Sigmoid colon (tissue), 4 donors: ENCODE data around the gene MYO3A.

Experiments used
- POLR2A ChIP-seq, 2 donors: fragments of 450-650 bp; IDR thresholded peaks; one replicate each; pipeline ENCODE4 v1.6.1; 2016; ENCODE audit warnings: antibody characterized with exemption in 2 of 2, mild to moderate bottlenecking in 2 of 2, moderate library complexity in 2 of 2
- POLR2AphosphoS5 ChIP-seq, 4 donors: sonication (generic); formaldehyde crosslinking; IDR thresholded peaks; one replicate each; pipeline ENCODE4 v1.6.1; 2017; ENCODE audit warnings: antibody characterized with exemption in 4 of 4
- TF ChIP-seq, protein P1 (sequence below), 4 experiments: fragments of 450-650 bp in 3 of 4; fragments of 200-600 bp in 1 of 4; IDR thresholded peaks; one replicate each; pipeline ENCODE4 v1.5.1; 2016 to 2019; ENCODE audit warnings: antibody characterized with exemption in 4 of 4, mild to moderate bottlenecking in 3 of 4, moderate library complexity in 2 of 4

DNA sequence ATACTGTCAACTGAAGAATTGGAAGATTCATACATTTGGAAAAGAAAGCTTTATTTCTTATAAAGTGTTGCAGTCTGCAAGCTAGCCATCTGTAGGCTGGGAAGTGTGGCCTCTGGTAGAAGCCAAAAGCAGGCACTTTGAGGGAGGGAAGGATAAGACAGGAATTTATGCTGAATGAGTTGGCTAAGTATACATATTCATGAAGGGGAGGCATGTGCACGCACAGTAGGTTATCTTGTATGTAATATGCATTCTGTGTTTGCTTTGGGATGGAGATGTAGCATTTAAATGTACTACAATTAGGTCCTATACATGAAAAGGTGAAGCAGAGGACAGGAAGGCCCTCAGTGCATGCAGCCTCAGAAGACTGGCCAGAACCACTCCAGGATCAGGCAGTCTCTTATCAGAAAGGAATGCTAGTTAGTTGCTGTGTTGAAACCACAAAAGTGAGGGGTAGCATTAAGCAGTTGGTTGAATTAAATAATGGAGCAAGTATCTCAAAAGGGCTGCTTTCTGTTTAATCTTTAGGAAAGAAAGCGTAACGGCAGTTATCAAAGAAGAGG is 40.9 kb downstream of the MYO3A start:
- TF ChIP-seq, protein P1, sequence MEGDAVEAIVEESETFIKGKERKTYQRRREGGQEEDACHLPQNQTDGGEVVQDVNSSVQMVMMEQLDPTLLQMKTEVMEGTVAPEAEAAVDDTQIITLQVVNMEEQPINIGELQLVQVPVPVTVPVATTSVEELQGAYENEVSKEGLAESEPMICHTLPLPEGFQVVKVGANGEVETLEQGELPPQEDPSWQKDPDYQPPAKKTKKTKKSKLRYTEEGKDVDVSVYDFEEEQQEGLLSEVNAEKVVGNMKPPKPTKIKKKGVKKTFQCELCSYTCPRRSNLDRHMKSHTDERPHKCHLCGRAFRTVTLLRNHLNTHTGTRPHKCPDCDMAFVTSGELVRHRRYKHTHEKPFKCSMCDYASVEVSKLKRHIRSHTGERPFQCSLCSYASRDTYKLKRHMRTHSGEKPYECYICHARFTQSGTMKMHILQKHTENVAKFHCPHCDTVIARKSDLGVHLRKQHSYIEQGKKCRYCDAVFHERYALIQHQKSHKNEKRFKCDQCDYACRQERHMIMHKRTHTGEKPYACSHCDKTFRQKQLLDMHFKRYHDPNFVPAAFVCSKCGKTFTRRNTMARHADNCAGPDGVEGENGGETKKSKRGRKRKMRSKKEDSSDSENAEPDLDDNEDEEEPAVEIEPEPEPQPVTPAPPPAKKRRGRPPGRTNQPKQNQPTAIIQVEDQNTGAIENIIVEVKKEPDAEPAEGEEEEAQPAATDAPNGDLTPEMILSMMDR (IDR thresholded peaks at IDR 0.05): no peak
- TF ChIP-seq POLR2A (IDR thresholded peaks at IDR 0.05) (no peak), POLR2AphosphoS5 (IDR thresholded peaks at IDR 0.05) (no peak)
